ENCODE results near the gene MRPS16. TPM values are rescaled to one million over a fixed set of nuclear protein-coding genes. Genes with fewer than 3 reads are reported as not detected.

MRPS16 gene
- polyA plus RNA-seq, 4 donors: 57.0 to 85.6 (median 75.6) TPM

DNA sequence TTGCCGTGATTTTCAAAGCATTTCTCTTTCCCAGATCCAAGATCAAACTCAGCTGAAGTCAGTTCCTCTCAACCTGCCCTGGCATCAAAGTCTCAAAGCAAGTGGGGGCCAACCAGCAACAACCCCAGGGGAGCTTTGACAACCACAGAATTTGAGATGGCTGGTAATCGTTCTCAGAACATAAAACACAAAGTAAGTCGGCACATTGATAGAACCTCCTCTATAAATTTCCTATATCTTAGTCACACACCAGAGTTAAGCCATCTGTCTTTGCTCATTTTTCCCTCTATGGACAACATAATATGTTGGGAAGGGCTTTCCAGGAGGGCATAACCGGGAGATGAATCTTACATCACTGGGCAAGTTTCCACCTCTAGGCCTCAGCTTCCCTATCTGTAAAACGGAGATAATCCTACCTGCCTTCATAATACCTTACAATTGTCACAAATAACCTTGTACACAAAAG, 4.2 kb downstream of the MRPS16 start:
- 70 to 74% (median 72%) methylated on average over 5 of the region's 5 CpGs for WGBS, 3 donors

DNA sequence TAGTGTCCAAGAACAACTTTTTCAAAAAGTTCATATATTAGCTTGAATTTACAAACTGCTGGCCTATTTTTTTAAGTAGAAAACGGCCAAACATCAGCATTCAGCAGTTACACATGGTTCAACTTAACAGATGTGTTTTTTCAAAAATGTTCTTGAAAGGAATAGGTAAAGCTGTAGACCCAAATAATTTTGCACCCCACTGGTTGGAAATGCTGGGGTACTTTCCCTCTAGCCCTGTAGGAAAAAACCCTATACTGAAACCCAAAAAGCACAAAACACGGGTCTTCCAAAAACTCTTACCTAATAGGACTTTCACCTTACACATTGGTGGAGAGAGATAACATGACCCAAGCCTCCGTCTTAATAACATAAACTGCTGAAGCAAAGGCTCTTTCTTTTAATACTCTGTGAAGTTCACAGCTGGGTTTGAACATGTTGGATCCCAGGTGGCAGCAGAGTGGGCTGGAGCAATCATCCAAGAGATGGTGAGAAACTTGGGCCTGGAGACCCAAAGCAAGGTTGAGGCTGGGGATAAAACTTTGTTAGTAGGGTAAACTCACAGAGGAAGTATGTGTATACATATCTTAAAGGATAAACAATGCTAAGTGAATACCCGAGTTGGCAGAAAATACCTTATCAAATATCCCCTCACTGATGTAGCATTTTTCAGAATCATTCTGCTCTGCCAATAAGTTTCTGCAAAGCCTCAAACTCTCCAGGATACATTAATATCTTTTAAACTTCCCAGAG, 4.8 kb downstream of the MRPS16 start:
- peaks cover 0 to 17% (median 12%) of the 10 kb centered on the region in 3 donors for H3K4me1 ChIP-seq (ENCODE audit: control insufficient read depth in 3 of 3, insufficient read depth in 2 of 3, low read depth in 1 of 3, low read length in 2 of 3)
- peak in 1 of 2 donors; percentile 18 for DNase-seq
- peak overlapping the region; percentile 85 to 96 (median 96) for H3K27ac ChIP-seq (ENCODE audit: low read depth in 1 of 3, low read length in 2 of 3)

More for the DNA sequence above, 4.2 kb downstream of the MRPS16 start:
- H3K9me3 ChIP-seq (ENCODE audit: control insufficient read depth in 2 of 2, insufficient read depth in 1 of 2, low read depth in 1 of 2, low read length in 1 of 2): no peaks in the 10 kb centered on the region
- no peak for FAIRE-seq
- peaks cover 0 to 17% (median 12%) of the 10 kb centered on the region in 3 donors for H3K4me1 ChIP-seq (ENCODE audit: control insufficient read depth in 3 of 3, insufficient read depth in 2 of 3, low read depth in 1 of 3, low read length in 2 of 3)
- no peaks in the 10 kb centered on the region for H3K27me3 ChIP-seq (ENCODE audit: control insufficient read depth in 3 of 3, insufficient read depth in 3 of 3, low read length in 3 of 3)
- H3K4me3 ChIP-seq (ENCODE audit: low read depth in 1 of 3, low read length in 3 of 3): no peak overlapping the region
- DNase-seq: no peak
- peak overlapping the region in 2 of 3 donors; percentile 27 to 96 for H3K27ac ChIP-seq (ENCODE audit: low read depth in 1 of 3, low read length in 2 of 3)
- H3K36me3 ChIP-seq (ENCODE audit: control insufficient read depth in 3 of 3, insufficient read depth in 2 of 3, low read depth in 1 of 3, low read length in 3 of 3): peaks cover 2 to 27% (median 2%) of the 10 kb centered on the region in 3 donors

DNA sequence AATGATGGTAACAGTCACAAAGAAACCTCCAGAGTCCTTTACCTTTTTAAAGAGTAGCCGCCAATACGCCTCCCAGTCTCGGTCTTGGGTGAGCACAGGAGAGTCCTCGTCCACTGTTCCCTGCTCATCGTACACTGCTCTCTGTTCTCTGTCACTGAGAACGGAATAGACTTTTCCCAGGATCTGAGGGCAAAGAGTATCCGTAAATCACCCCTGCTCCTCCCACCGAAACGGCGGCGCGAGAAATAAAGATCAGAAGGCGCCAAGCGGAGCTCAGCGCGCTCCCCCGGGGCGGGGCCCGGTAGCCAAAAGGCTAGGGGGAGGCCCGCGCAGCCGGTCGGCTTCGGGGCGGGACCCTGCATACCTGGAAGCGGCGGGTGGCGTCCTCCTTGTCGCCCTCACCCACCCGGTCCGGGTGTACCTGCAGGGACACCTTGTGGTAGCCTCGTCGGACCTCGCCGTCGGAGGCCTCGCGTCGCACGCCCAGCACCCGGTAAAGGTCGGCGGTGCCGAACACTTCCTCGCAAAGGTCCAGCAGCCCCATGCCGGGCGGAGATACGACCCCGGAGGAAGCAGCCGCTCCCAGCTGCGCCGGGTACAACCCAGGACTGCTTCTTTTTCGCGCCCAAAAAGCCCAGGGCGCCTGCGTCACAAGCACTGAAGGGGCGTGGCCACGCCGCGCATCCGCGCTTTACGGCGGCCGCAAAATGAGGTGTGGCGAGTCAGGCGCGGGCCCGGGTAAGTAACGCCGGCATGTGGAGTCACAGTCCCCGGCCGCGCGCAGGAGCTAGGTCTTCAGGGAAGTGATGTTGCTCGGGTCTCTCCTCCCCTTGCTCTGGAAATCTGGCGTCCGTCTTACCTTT, 5.6 kb downstream of the MRPS16 start, which contains the start of gene DNAJC9:
DNAJC9 (minus strand) TSS at position 610 of the 863 bp plus-strand sequence; CDS start at position 544, 66 bp downstream.
- peaks cover 2 to 27% (median 5%) of the 10 kb centered on the region in 3 donors for H3K36me3 ChIP-seq (ENCODE audit: control insufficient read depth in 3 of 3, insufficient read depth in 2 of 3, low read depth in 1 of 3, low read length in 3 of 3)
- no peak for FAIRE-seq
- H3K4me3 ChIP-seq (ENCODE audit: low read depth in 1 of 3, low read length in 3 of 3): peak within 1 kb of the TSS; percentile 68 to 87 (median 84)

More for the DNA sequence above, 4.8 kb downstream of the MRPS16 start:
- Histone ChIP-seq H3K27me3 (ENCODE audit: control insufficient read depth in 3 of 3, insufficient read depth in 3 of 3, low read length in 3 of 3) (no peaks in the 10 kb centered on the region), H3K36me3 (ENCODE audit: control insufficient read depth in 3 of 3, insufficient read depth in 2 of 3, low read depth in 1 of 3, low read length in 3 of 3) (peaks cover 2 to 27% (median 2%) of the 10 kb centered on the region in 3 donors), H3K4me3 (ENCODE audit: low read depth in 1 of 3, low read length in 3 of 3) (peak overlapping the region in 2 of 3 donors; percentile 84 to 87), H3K9me3 (ENCODE audit: control insufficient read depth in 2 of 2, insufficient read depth in 1 of 2, low read depth in 1 of 2, low read length in 1 of 2) (no peaks in the 10 kb centered on the region)
- FAIRE-seq: no peak
- WGBS, 3 donors: 13 to 20% (median 19%) methylated on average over 4 of the region's 4 CpGs

DNA sequence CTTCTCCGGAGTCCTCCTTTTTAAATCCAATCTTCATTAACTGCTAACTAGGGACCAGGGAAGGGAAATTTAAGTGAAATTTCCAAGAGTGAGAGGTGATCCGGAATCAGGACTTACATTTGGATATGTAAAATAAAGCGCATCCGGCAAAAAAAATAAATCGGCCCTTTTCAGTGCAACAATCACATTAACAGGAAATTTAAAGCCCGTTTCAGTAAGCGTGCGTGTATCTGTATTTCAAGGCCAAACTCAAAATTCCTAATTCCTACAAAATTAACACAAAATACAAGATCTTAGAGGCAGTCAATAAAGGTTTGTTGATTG, 6.2 kb downstream of the MRPS16 start:
- peak overlapping the region in 2 of 3 donors; percentile 58 to 96 for H3K27ac ChIP-seq (ENCODE audit: low read depth in 1 of 3, low read length in 2 of 3)
- H3K27me3 ChIP-seq (ENCODE audit: control insufficient read depth in 3 of 3, insufficient read depth in 3 of 3, low read length in 3 of 3): no peaks in the 10 kb centered on the region
- H3K4me3 ChIP-seq (ENCODE audit: low read depth in 1 of 3, low read length in 3 of 3): peak overlapping the region; percentile 19 to 87 (median 84)
- WGBS, 3 donors: 1 to 2% (median 2%) methylated on average over 8 of the region's 8 CpGs
- FAIRE-seq (no peak), DNase-seq (no peak)
- H3K36me3 ChIP-seq (ENCODE audit: control insufficient read depth in 3 of 3, insufficient read depth in 2 of 3, low read depth in 1 of 3, low read length in 3 of 3): peaks cover 2 to 22% (median 5%) of the 10 kb centered on the region in 3 donors
- H3K4me1 ChIP-seq (ENCODE audit: control insufficient read depth in 3 of 3, insufficient read depth in 2 of 3, low read depth in 1 of 3, low read length in 2 of 3): peaks cover 0 to 13% (median 10%) of the 10 kb centered on the region in 3 donors
- no peaks in the 10 kb centered on the region for H3K9me3 ChIP-seq (ENCODE audit: control insufficient read depth in 2 of 2, insufficient read depth in 1 of 2, low read depth in 1 of 2, low read length in 1 of 2)

More for the DNA sequence above, 5.6 kb downstream of the MRPS16 start, which contains the start of gene DNAJC9:
- no peaks in the 10 kb centered on the region for H3K9me3 ChIP-seq (ENCODE audit: control insufficient read depth in 2 of 2, insufficient read depth in 1 of 2, low read depth in 1 of 2, low read length in 1 of 2)
- peaks cover 0 to 17% (median 12%) of the 10 kb centered on the region in 3 donors for H3K4me1 ChIP-seq (ENCODE audit: control insufficient read depth in 3 of 3, insufficient read depth in 2 of 3, low read depth in 1 of 3, low read length in 2 of 3)
- no peaks in the 10 kb centered on the region for H3K27me3 ChIP-seq (ENCODE audit: control insufficient read depth in 3 of 3, insufficient read depth in 3 of 3, low read length in 3 of 3)
- peak within 1 kb of the TSS; percentile 85 to 96 (median 96) for H3K27ac ChIP-seq (ENCODE audit: low read depth in 1 of 3, low read length in 2 of 3)
- DNase-seq: peak; percentile 94 to 98
- 0% methylated on average over 66 to 78 of the region's 78 CpGs for WGBS, 3 donors

DNA sequence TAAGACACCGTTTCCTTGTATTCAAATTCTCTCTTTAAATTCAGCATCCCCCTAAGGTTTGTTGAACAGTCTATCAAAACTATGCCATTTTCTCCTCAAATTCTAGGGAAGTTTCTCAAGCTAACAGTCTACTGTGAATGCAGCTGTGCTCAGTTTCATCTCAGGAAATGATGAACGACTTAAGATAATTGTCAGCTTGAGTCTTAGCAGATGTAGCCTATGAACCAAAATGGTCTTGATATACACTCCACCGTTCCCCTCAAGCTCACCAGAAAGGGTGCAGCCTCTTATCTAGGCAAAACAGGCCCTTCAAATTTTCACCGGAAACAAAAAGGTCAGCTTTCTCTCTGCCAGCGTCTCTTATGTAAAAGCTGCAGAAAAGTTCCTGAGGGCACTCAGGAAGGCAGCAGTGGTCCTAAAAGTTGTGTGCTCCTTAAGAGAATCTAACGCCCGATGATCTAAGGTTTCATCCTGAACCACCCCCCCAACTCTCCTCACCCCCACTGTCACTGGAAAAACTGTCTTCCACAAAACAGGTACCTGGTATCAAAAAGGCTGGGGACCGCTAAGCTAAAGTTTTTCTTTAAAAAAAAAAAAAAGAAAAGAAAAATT, 7.5 kb downstream of the MRPS16 start:
- Histone ChIP-seq H3K27me3 (ENCODE audit: control insufficient read depth in 3 of 3, insufficient read depth in 3 of 3, low read length in 3 of 3) (no peaks in the 10 kb centered on the region), H3K4me1 (ENCODE audit: control insufficient read depth in 3 of 3, insufficient read depth in 2 of 3, low read depth in 1 of 3, low read length in 2 of 3) (peaks cover 0 to 10% (median 9%) of the 10 kb centered on the region in 3 donors), H3K36me3 (ENCODE audit: control insufficient read depth in 3 of 3, insufficient read depth in 2 of 3, low read depth in 1 of 3, low read length in 3 of 3) (peaks cover 4 to 20% (median 5%) of the 10 kb centered on the region in 3 donors), H3K9me3 (ENCODE audit: control insufficient read depth in 2 of 2, insufficient read depth in 1 of 2, low read depth in 1 of 2, low read length in 1 of 2) (no peaks in the 10 kb centered on the region), H3K27ac (ENCODE audit: low read depth in 1 of 3, low read length in 2 of 3) (no peak overlapping the region), H3K4me3 (ENCODE audit: low read depth in 1 of 3, low read length in 3 of 3) (no peak overlapping the region)
- WGBS, 3 donors: 39 to 44% (median 40%) methylated on average over 8 of the region's 8 CpGs
- no peak for DNase-seq
- FAIRE-seq: no peak

DNA sequence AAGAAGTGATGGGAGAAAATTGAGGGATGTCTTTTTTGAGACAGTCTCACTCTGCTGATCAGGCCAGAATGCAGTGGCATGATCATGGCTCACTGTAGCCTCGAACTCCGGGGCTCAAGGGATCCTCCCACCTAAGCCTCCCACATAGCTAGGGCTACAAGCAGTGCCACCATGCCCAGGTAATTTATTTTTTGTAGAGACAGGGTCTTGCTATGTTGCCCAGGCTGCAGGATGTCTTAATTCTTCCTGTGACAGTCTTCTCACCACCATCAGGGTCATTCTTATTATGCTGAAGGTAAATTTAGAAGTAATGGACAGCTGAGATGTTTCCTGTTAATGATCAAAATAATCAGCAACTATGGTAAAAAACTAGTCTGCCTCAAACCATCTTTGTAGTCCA, 12.5 kb downstream of the MRPS16 start:
- Histone ChIP-seq H3K36me3 (ENCODE audit: control insufficient read depth in 3 of 3, insufficient read depth in 2 of 3, low read depth in 1 of 3, low read length in 3 of 3) (peaks cover 5 to 40% (median 14%) of the 10 kb centered on the region in 3 donors), H3K4me3 (ENCODE audit: low read depth in 1 of 3, low read length in 3 of 3) (no peak overlapping the region), H3K9me3 (ENCODE audit: control insufficient read depth in 2 of 2, insufficient read depth in 1 of 2, low read depth in 1 of 2, low read length in 1 of 2) (no peaks in the 10 kb centered on the region), H3K27ac (ENCODE audit: low read depth in 1 of 3, low read length in 2 of 3) (no peak overlapping the region), H3K4me1 (ENCODE audit: control insufficient read depth in 3 of 3, insufficient read depth in 2 of 3, low read depth in 1 of 3, low read length in 2 of 3) (peaks cover 0 to 2% (median 0%) of the 10 kb centered on the region in 3 donors), H3K27me3 (ENCODE audit: control insufficient read depth in 3 of 3, insufficient read depth in 3 of 3, low read length in 3 of 3) (no peaks in the 10 kb centered on the region)
- DNase-seq (no peak), FAIRE-seq (no peak)
- WGBS, 3 donors: 95 to 98% (median 96%) methylated on average over 2 of the region's 2 CpGs

DNA sequence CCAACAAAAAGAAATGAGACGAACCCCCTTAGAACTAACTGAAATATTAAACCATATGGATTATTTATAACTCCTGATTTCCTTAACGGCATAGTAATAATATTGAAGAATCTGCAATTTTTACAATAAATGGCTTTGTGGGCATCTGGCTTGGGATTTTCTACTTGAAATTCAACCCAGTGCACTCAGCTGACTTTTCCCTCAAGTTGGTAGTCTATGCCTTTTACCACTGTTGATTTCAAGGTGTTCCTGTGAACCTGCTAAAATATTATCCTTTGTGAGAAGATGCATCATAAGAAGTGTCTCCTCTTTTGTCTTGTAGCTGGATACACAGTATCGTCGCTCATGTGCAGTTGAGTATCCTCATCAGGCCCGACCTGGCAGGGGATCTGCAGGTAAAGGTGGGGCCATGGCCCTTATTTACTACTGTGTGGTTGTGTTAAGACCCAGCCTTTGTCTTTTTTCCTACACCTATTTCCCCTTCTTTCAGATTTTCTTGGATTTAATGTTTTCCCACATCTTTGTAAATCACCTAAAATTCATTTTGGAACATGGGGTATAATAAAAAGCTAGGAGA, 13.4 kb downstream of the MRPS16 start:
- no peaks in the 10 kb centered on the region for H3K9me3 ChIP-seq (ENCODE audit: control insufficient read depth in 2 of 2, insufficient read depth in 1 of 2, low read depth in 1 of 2, low read length in 1 of 2)
- WGBS, 3 donors: 92 to 93% (median 93%) methylated on average over 5 of the region's 5 CpGs
- no peak for FAIRE-seq
- no peak for DNase-seq
- peaks cover 5 to 40% (median 15%) of the 10 kb centered on the region in 3 donors for H3K36me3 ChIP-seq (ENCODE audit: control insufficient read depth in 3 of 3, insufficient read depth in 2 of 3, low read depth in 1 of 3, low read length in 3 of 3)
- no peak overlapping the region for H3K4me3 ChIP-seq (ENCODE audit: low read depth in 1 of 3, low read length in 3 of 3)
- H3K4me1 ChIP-seq (ENCODE audit: control insufficient read depth in 3 of 3, insufficient read depth in 2 of 3, low read depth in 1 of 3, low read length in 2 of 3): no peaks in the 10 kb centered on the region
- no peak overlapping the region for H3K27ac ChIP-seq (ENCODE audit: low read depth in 1 of 3, low read length in 2 of 3)
- H3K27me3 ChIP-seq (ENCODE audit: control insufficient read depth in 3 of 3, insufficient read depth in 3 of 3, low read length in 3 of 3): no peaks in the 10 kb centered on the region
